Measurements from ENCODE around the gene TVP23A. TPM values are rescaled to one million over a fixed set of nuclear protein-coding genes. Genes with fewer than 3 reads are reported as not detected.
"Not testable (repeated sequence)": the region's sequence is repeated elsewhere in the genome, so short reads cannot be mapped to it uniquely, and the experiment has no call there.

TVP23A gene
- polyA plus RNA-seq, 1 donor, result 2.2 TPM

GRCh38 chr16:10791048-10791447, 27.5 kb downstream of the TVP23A start:
- DNase-seq, result no peak

- not testable (repeated sequence) for DNase-seq
Observed at GRCh38 chr16:10788630-10789029, 30.0 kb downstream of the TVP23A start.

- DNase-seq, result no peak
Observed at GRCh38 chr16:10787304-10787703, 31.3 kb downstream of the TVP23A start.

GRCh38 chr16:10782628-10783027, 36.0 kb downstream of the TVP23A start:
- DNase-seq, result no peak

- DNase-seq, result no peak
Observed at GRCh38 chr16:10780628-10781027, 38.0 kb downstream of the TVP23A start.

GRCh38 chr16:10779908-10780307, 38.7 kb downstream of the TVP23A start:
- not testable (repeated sequence) for DNase-seq

- DNase-seq, result no peak
Observed at GRCh38 chr16:10777356-10777755, 41.2 kb downstream of the TVP23A start.

GRCh38 chr16:10776923-10777322, 41.7 kb downstream of the TVP23A start:
- not testable (repeated sequence) for DNase-seq

GRCh38 chr16:10776280-10776679, 42.3 kb downstream of the TVP23A start:
- DNase-seq, result no peak

- no peak for DNase-seq
Observed at GRCh38 chr16:10770907-10771306, 47.7 kb downstream of the TVP23A start.

GRCh38 chr16:10769381-10769780, 49.2 kb downstream of the TVP23A start:
- no peak for DNase-seq

GRCh38 chr16:10767127-10767526, 51.5 kb downstream of the TVP23A start:
- no peak for DNase-seq

GRCh38 chr16:10765772-10766171, 52.8 kb downstream of the TVP23A start:
- DNase-seq, result no peak

GRCh38 chr16:10763456-10763855, 55.1 kb downstream of the TVP23A start:
- no peak for DNase-seq

GRCh38 chr16:10762336-10763016, 56.1 kb downstream of the TVP23A start:
- no peak for DNase-seq

GRCh38 chr16:10761373-10761772, 57.2 kb downstream of the TVP23A start:
- DNase-seq, result no peak

- no peak for DNase-seq
Observed at GRCh38 chr16:10760858-10761257, 57.7 kb downstream of the TVP23A start.

- DNase-seq, result no peak
Observed at GRCh38 chr16:10756574-10756973, 62.0 kb downstream of the TVP23A start.

GRCh38 chr16:10754941-10755340, 63.7 kb downstream of the TVP23A start:
- no peak for DNase-seq

GRCh38 chr16:10753670-10754069, 64.9 kb downstream of the TVP23A start:
- DNase-seq, result no peak

- DNase-seq, result no peak
Observed at GRCh38 chr16:10752843-10753523, 65.6 kb downstream of the TVP23A start.

- DNase-seq, result no peak
Observed at GRCh38 chr16:10751291-10751697, 67.3 kb downstream of the TVP23A start.

- DNase-seq, result no peak
Observed at GRCh38 chr16:10750793-10751192, 67.8 kb downstream of the TVP23A start.

GRCh38 chr16:10745841-10746240, 72.8 kb downstream of the TVP23A start:
- no peak for DNase-seq
